ENCODE data around the gene VWCE. TPM values are rescaled to one million over a fixed set of nuclear protein-coding genes. Genes with fewer than 3 reads are reported as not detected.

VWCE gene
- total RNA-seq, 1 experiment from 2014 or later = 8.0 TPM

- no TSS peak for BruUV-seq (replicated peaks)
- H3K4me3 ChIP-seq (ENCODE audit: low read depth, low read length, poor library complexity, severe bottlenecking) = no peak overlapping the region
- no peaks in the 10 kb centered on the region for H3K4me1 ChIP-seq (ENCODE audit: insufficient read depth, low read length, poor library complexity, severe bottlenecking)
- peaks cover 97% of the 10 kb centered on the region for H3K36me3 ChIP-seq (ENCODE audit: insufficient read depth, low read length, poor library complexity, severe bottlenecking)
- TF ChIP-seq EZH2 (IDR thresholded peaks at IDR 0.05; ENCODE audit: borderline replicate concordance, low read depth, low read length, poor library complexity, severe bottlenecking) (no peak), CTCF (conservative IDR thresholded peaks at IDR 0.05; ENCODE audit: low read depth, low read length) (no peak)
- POLR2A ChIA-PET (ENCODE audit: low non-redundant PET) = no interaction called here
- no peak for DNase-seq (ENCODE audit: low spot score)
- H3K27ac ChIP-seq (ENCODE audit: low read depth, low read length, poor library complexity, severe bottlenecking) = no peak overlapping the region
- intact Hi-C loops (cut with micrococcal nuclease; ENCODE audit: unreplicated experiment) = no loop called here
- CTCF ChIA-PET = no interaction called here
- H3K9me3 ChIP-seq (ENCODE audit: low read depth, low read length, poor library complexity, severe bottlenecking) = no peaks in the 10 kb centered on the region
- H3K27me3 ChIP-seq (replicated peaks; ENCODE audit: insufficient read depth, low read depth, low read length, poor library complexity) = no peaks in the 10 kb centered on the region
Measured at GRCh38 chr11:61306221-61306620, 11.1 kb upstream of the VWCE start.

DNA sequence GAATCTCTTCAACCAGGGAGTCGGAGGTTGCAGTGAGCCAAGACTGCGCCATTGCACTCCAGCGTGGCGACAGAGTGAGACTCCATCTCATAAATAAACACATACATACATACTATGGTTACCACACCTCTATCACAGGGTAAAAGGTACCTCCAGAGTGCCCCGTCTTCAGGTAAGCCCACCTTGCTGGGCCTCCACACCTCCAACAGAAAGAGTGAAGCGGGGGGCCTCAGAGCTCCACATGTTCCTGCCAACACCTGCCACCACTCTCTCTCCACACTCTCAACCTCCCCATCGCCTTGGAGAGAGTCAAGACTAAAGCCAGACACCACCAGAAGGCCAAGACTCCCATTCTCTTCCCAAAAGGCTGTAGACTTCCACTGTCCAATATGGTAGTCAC is 10.3 kb upstream of the VWCE start:
- no peaks in the 10 kb centered on the region for H3K9me3 ChIP-seq (ENCODE audit: low read depth, low read length, poor library complexity, severe bottlenecking)
- H3K27ac ChIP-seq (ENCODE audit: low read depth, low read length, poor library complexity, severe bottlenecking) = no peak overlapping the region
- no peaks in the 10 kb centered on the region for H3K4me1 ChIP-seq (ENCODE audit: insufficient read depth, low read length, poor library complexity, severe bottlenecking)
- DNase-seq (ENCODE audit: low spot score) = no peak
- H3K4me3 ChIP-seq (ENCODE audit: low read depth, low read length, poor library complexity, severe bottlenecking) = no peak overlapping the region
- peaks cover 97% of the 10 kb centered on the region for H3K36me3 ChIP-seq (ENCODE audit: insufficient read depth, low read length, poor library complexity, severe bottlenecking)
- intact Hi-C loops (cut with micrococcal nuclease; ENCODE audit: unreplicated experiment) = no loop called here
- ChIA-PET POLR2A (ENCODE audit: low non-redundant PET) (no interaction called here), CTCF (no interaction called here)
- BruUV-seq (replicated peaks) = no TSS peak
- no peaks in the 10 kb centered on the region for H3K27me3 ChIP-seq (replicated peaks; ENCODE audit: insufficient read depth, low read depth, low read length, poor library complexity)
- TF ChIP-seq EZH2 (IDR thresholded peaks at IDR 0.05; ENCODE audit: borderline replicate concordance, low read depth, low read length, poor library complexity, severe bottlenecking) = no peak
- no peak for TF ChIP-seq CTCF (conservative IDR thresholded peaks at IDR 0.05; ENCODE audit: low read depth, low read length)

GRCh38 chr11:61303725-61304124 is 8.6 kb upstream of the VWCE start:
- ChIA-PET CTCF (no interaction called here), POLR2A (ENCODE audit: low non-redundant PET) (no interaction called here)
- Histone ChIP-seq H3K36me3 (ENCODE audit: insufficient read depth, low read length, poor library complexity, severe bottlenecking) (peaks cover 97% of the 10 kb centered on the region), H3K4me1 (ENCODE audit: insufficient read depth, low read length, poor library complexity, severe bottlenecking) (no peaks in the 10 kb centered on the region), H3K4me3 (ENCODE audit: low read depth, low read length, poor library complexity, severe bottlenecking) (no peak overlapping the region), H3K27ac (ENCODE audit: low read depth, low read length, poor library complexity, severe bottlenecking) (no peak overlapping the region), H3K9me3 (ENCODE audit: low read depth, low read length, poor library complexity, severe bottlenecking) (no peaks in the 10 kb centered on the region), H3K27me3 (replicated peaks; ENCODE audit: insufficient read depth, low read depth, low read length, poor library complexity) (no peaks in the 10 kb centered on the region)
- intact Hi-C loops (cut with micrococcal nuclease; ENCODE audit: unreplicated experiment) = no loop called here
- TF ChIP-seq EZH2 (IDR thresholded peaks at IDR 0.05; ENCODE audit: borderline replicate concordance, low read depth, low read length, poor library complexity, severe bottlenecking) (no peak), CTCF (conservative IDR thresholded peaks at IDR 0.05; ENCODE audit: low read depth, low read length) (no peak)
- DNase-seq (ENCODE audit: low spot score) = no peak
- no TSS peak for BruUV-seq (replicated peaks)

Data from A673 (cell line).